ENCODE data around the gene CTR9.
A peak's percentile ranks its signal among the peaks of the same experiment; 100 is the strongest.

CTR9 gene

GRCh38 chr11:10743354-10744000, 7.6 kb upstream of the CTR9 start:
- peak; percentile 48 for DNase-seq

GRCh38 chr11:10744206-10744605, 6.8 kb upstream of the CTR9 start:
- DNase-seq, result no peak

- DNase-seq, result no peak
Measured at GRCh38 chr11:10746871-10747270, 4.2 kb upstream of the CTR9 start.

GRCh38 chr11:10747733-10748132, 3.3 kb upstream of the CTR9 start:
- no peak for DNase-seq

- DNase-seq, result no peak
Measured at GRCh38 chr11:10749476-10749875, 1.6 kb upstream of the CTR9 start.

GRCh38 chr11:10751581-10751940, 515 bp downstream of the CTR9 start:
- no peak for DNase-seq

GRCh38 chr11:10752061-10752460, 1.0 kb downstream of the CTR9 start:
- DNase-seq, result no peak

GRCh38 chr11:10752486-10752885, 1.4 kb downstream of the CTR9 start:
- DNase-seq, result no peak

- no peak for DNase-seq
Measured at GRCh38 chr11:10758957-10759356, 7.9 kb downstream of the CTR9 start.

GRCh38 chr11:10761085-10761698, 10.1 kb downstream of the CTR9 start:
- DNase-seq, result no peak

GRCh38 chr11:10762185-10762584, 11.1 kb downstream of the CTR9 start:
- no peak for DNase-seq

- no peak for DNase-seq
Measured at GRCh38 chr11:10762913-10763421, 11.9 kb downstream of the CTR9 start.

- DNase-seq, result no peak
Measured at GRCh38 chr11:10763766-10764165, 12.7 kb downstream of the CTR9 start.

- DNase-seq, result no peak
Measured at GRCh38 chr11:10764412-10764811, 13.4 kb downstream of the CTR9 start.

GRCh38 chr11:10770626-10771254, 19.7 kb downstream of the CTR9 start:
- DNase-seq, result peak; percentile 33

GRCh38 chr11:10771457-10771856, 20.4 kb downstream of the CTR9 start:
- no peak for DNase-seq

- no peak for DNase-seq
Measured at GRCh38 chr11:10774811-10775210, 23.8 kb downstream of the CTR9 start.

- DNase-seq, result no peak
Measured at GRCh38 chr11:10777393-10777793, 26.3 kb downstream of the CTR9 start.

GRCh38 chr11:10777806-10778205, 26.8 kb downstream of the CTR9 start:
- no peak for DNase-seq

- peak; percentile 24 for DNase-seq
Measured at GRCh38 chr11:10778217-10778970, 27.3 kb downstream of the CTR9 start.

GRCh38 chr11:10779086-10779485, 28.0 kb downstream of the CTR9 start:
- DNase-seq, result no peak

GRCh38 chr11:10780040-10780439, 29.0 kb downstream of the CTR9 start:
- DNase-seq, result no peak

Measured in activated CD4-positive, alpha-beta T cell treated with anti-CD3 and anti-CD28 coated beads, Interleukin-2, Interleukin-6, amounts not matched to agents 100 ng/mL and 50 ng/mL, durations not matched to agents 16 hours and 8 hours (primary cell).